HepG2 (cell line): Measurements from ENCODE around the gene IL17C. TPM values are rescaled to one million over a fixed set of nuclear protein-coding genes. Genes with fewer than 3 reads are reported as not detected.

Experiments used
- ASH2L ChIP-seq: fragments of 300-600, 200-600 bp; sonication (generic); IDR thresholded peaks from 2 replicates; pipeline ENCODE4 v1.7.0; 2017; ENCODE audit warnings: low read depth, mild to moderate bottlenecking, moderate library complexity, mixed read lengths, low read length; ENCODE audit not compliant: insufficient read length
- CREB1 ChIP-seq, 2 experiments: fragments of 450-650 bp in 1 of 2; IDR thresholded peaks; 2 replicates each; pipeline ENCODE4 v1.6.1; 2016 to 2017; ENCODE audit warnings: control low read depth in 1 of 2, mild to moderate bottlenecking in 1 of 2, missing compliant biosample characterization in 1 of 2, missing genetic modification characterization in 1 of 2
- EEA1 ChIP-seq: sonication (generic); formaldehyde crosslinking; IDR thresholded peaks from 2 replicates; pipeline ENCODE4 v1.5.1; 2020; ENCODE audit warnings: mild to moderate bottlenecking, missing genetic modification reagents, borderline replicate concordance
- HOXA3 ChIP-seq: sonication (generic); formaldehyde crosslinking; IDR thresholded peaks from 2 replicates; pipeline ENCODE4 v1.5.0; 2020; ENCODE audit warnings: missing genetic modification reagents
- MIER2 ChIP-seq: IDR thresholded peaks from 2 replicates; pipeline ENCODE4 v1.6.1; 2016; ENCODE audit warnings: missing biosample characterization, missing genetic modification reagents
- NFE2L2 ChIP-seq: fragments of 150-350 bp; IDR thresholded peaks from 2 replicates; pipeline ENCODE4 v1.6.1; 2014; ENCODE audit warnings: low read length
- NFRKB ChIP-seq: fragments of 450-650 bp; IDR thresholded peaks from 2 replicates; pipeline ENCODE4 v1.6.1; 2017
- NPAS2 ChIP-seq: sonication (generic); formaldehyde crosslinking; IDR thresholded peaks from 2 replicates; pipeline ENCODE4 v1.8.0; 2022; ENCODE audit warnings: mild to moderate bottlenecking, missing genetic modification reagents, borderline replicate concordance
- NRL ChIP-seq: sonication (generic); formaldehyde crosslinking; IDR thresholded peaks from 2 replicates; pipeline ENCODE4 v1.5.0; 2020; ENCODE audit warnings: missing genetic modification reagents, mild to moderate bottlenecking, moderate library complexity, borderline replicate concordance
- SOX6 ChIP-seq, 2 experiments: fragments of 450-650 bp in 1 of 2; sonication (generic) in 1 of 2; formaldehyde crosslinking in 1 of 2; IDR thresholded peaks; 2 replicates each; pipeline versions ENCODE4 v1.4.0 to v1.6.1; 2017 to 2020; ENCODE audit warnings: antibody characterized with exemption in 1 of 2, mild to moderate bottlenecking in 1 of 2, missing genetic modification reagents in 1 of 2
- TAF1 ChIP-seq: sonication (generic); formaldehyde crosslinking; IDR thresholded peaks from 2 replicates; pipeline ENCODE4 v1.4.0; 2020; ENCODE audit warnings: missing genetic modification reagents
- TAF15 ChIP-seq: fragments of 200-400 bp; formaldehyde crosslinking; IDR thresholded peaks from one replicate; pipeline ENCODE4 v1.6.1; 2018; ENCODE audit warnings: mild to moderate bottlenecking, low read depth, low read length; ENCODE audit not compliant: poor library complexity, severe bottlenecking
- ZIK1 ChIP-seq: sonication (generic); formaldehyde crosslinking; IDR thresholded peaks from 2 replicates; pipeline ENCODE4 v1.5.0; 2020; ENCODE audit warnings: mild to moderate bottlenecking, low read depth, missing genetic modification reagents, borderline replicate concordance
- ZNF121 ChIP-seq: sonication (generic); formaldehyde crosslinking; IDR thresholded peaks from 2 replicates; pipeline ENCODE4 v1.5.0; 2020; ENCODE audit warnings: mild to moderate bottlenecking, missing genetic modification reagents
- ZNF124 ChIP-seq: sonication (generic); formaldehyde crosslinking; IDR thresholded peaks from 2 replicates; pipeline ENCODE4 v1.4.0; 2020; ENCODE audit warnings: missing genetic modification reagents
- ZNF160 ChIP-seq: sonication (generic); formaldehyde crosslinking; IDR thresholded peaks from 2 replicates; pipeline ENCODE4 v1.8.0; 2022; ENCODE audit warnings: mild to moderate bottlenecking, inconsistent platforms, missing genetic modification reagents
- ZNF253 ChIP-seq: sonication (generic); formaldehyde crosslinking; IDR thresholded peaks from 2 replicates; pipeline ENCODE4 v1.8.0; 2022; ENCODE audit warnings: mild to moderate bottlenecking, missing genetic modification reagents, borderline replicate concordance
- ZNF557 ChIP-seq: sonication (generic); formaldehyde crosslinking; IDR thresholded peaks from 2 replicates; pipeline ENCODE4 v1.4.0; 2020; ENCODE audit warnings: missing genetic modification reagents
- ZNF563 ChIP-seq: sonication (generic); formaldehyde crosslinking; IDR thresholded peaks from 2 replicates; pipeline ENCODE4 v1.8.0; 2022; ENCODE audit warnings: mild to moderate bottlenecking, moderate library complexity, missing genetic modification reagents
- ZNF709 ChIP-seq: sonication (generic); formaldehyde crosslinking; IDR thresholded peaks from 2 replicates; pipeline ENCODE4 v1.5.0; 2020; ENCODE audit warnings: mild to moderate bottlenecking, missing genetic modification reagents
- ZNF782 ChIP-seq: sonication (generic); formaldehyde crosslinking; IDR thresholded peaks from 2 replicates; pipeline ENCODE4 v1.4.0; 2020; ENCODE audit warnings: missing genetic modification reagents, mild to moderate bottlenecking, borderline replicate concordance
- ZSCAN12 ChIP-seq: sonication (generic); formaldehyde crosslinking; IDR thresholded peaks from 2 replicates; pipeline ENCODE4 v1.9.0; 2021; ENCODE audit warnings: mild to moderate bottlenecking, missing genetic modification reagents
- ZSCAN22 ChIP-seq: sonication (generic); formaldehyde crosslinking; IDR thresholded peaks from 2 replicates; pipeline ENCODE4 v1.4.0; 2020; ENCODE audit warnings: mild to moderate bottlenecking, missing genetic modification reagents
- polyA plus RNA-seq, 8 experiments: library from polyadenylated mRNA; depleted of rRNA in 3 of 8; stranded (reverse) in 7 of 8; unstranded in 1 of 8; fragments of >200 nt; fragmentation: Illumina TruSeq in 4 of 8; extraction: Trizol in 4 of 8; gene quantifications; 2 replicates each; pipeline versions ENCODE4 v1.2.1 to v1.2.3, GENCODE V29; 2011 to 2016; ENCODE audit warnings: low read depth in 4 of 8, missing spikeins in 1 of 8, mixed read lengths in 1 of 8; ENCODE audit not compliant: insufficient read depth in 1 of 8
- total RNA-seq, 5 experiments: library from RNA; depleted of rRNA; stranded (reverse); fragments of >200 nt; fragmentation: Illumina TruSeq; extraction: Trizol; gene quantifications; 2 replicates each; pipeline ENCODE4 v1.2.3, GENCODE V29; 2016; ENCODE audit warnings: low read depth in 1 of 5
- TF ChIP-seq, protein P1 (sequence below): sonication (generic); formaldehyde crosslinking; IDR thresholded peaks from 2 replicates; pipeline ENCODE4 v1.4.0; 2020; ENCODE audit warnings: missing genetic modification reagents
- TF ChIP-seq, protein P2 (sequence below): sonication (generic); formaldehyde crosslinking; IDR thresholded peaks from 2 replicates; pipeline ENCODE4 v1.4.0; 2020; ENCODE audit warnings: missing genetic modification reagents, mild to moderate bottlenecking, borderline replicate concordance

Gene IL17C
- total and polyA plus RNA-seq, 2 of the 13 experiments (the other 11 are each of a cell fraction or from before 2014, with no cell fraction given): not detected

DNA sequence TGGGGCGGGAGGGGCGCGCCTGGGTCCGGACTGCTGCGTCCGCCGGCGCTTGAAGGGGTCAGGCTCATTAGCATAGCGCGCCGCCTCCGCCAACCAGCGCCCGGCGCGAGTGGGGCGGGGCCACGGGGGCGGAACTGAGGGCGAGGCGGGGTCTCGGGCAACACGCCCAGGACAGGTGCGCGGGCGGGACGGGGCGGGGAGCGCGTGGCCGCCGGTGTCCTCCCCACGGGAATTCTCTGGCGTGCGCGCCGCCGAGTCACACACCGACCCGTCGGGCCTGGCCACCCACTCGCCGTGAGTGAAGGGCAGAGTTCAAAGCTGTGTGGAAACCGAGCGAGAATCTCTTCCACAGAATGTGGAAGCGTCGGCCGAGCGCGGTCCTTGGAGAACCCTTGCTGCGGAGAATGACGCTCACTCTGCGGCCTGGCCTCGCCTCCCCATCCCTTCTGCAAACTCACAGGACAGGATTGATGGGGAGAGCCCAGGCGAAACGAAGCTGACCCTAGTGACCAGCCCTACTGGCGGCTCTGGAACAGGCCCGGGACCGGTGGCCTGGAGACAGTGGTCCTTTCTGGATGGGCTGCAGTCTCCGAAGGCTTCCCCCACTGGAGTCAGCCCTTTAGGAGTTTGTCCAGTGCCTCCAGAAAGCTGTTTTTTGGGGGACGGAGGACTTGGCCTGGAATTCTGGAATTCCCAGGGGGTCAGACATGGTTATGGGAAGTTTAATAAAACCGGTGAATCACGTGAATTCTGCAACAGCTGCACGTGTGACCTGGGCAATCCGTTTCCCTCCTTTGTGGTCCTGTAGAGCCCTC is 48.3 kb downstream of the IL17C start, which contains the start of gene SNAI3 (continued):
- TF ChIP-seq ZIK1 (CRISPR knock-in tag) (no peak; the same call in 1 of the 2 replicates), TAF15 (no peak), NRL (CRISPR knock-in tag) (peak; percentile 57; the same call in 1 of the 2 replicates), ZNF124 (CRISPR knock-in tag) (peak; percentile 40; the same call in 1 of the 2 replicates), CREB1 (IDR thresholded peaks at IDR 0.05) (no peak), CREB1 (CRISPR knock-in tag; IDR thresholded peaks at IDR 0.05) (no peak), EEA1 (CRISPR knock-in tag) (no peak), ZNF782 (CRISPR knock-in tag) (peak; percentile 71), TAF1 (no peak), MIER2 (0 out of 2 replicates have a peak, but pooled peaks have one; percentile 20), NFE2L2 (no peak), ZNF709 (CRISPR knock-in tag) (peak; percentile 53; the same call in 1 of the 2 replicates), ZNF160 (CRISPR knock-in tag) (no peak), ZSCAN12 (CRISPR knock-in tag) (0 out of 2 replicates have a peak, but pooled peaks have one; percentile 31), ASH2L (no peak), HOXA3 (CRISPR knock-in tag) (peak; percentile 74), ZNF557 (CRISPR knock-in tag) (peak; percentile 35; the same call in 1 of the 2 replicates), ZNF121 (CRISPR knock-in tag) (0 out of 2 replicates have a peak, but pooled peaks have one; percentile 31), ZNF253 (CRISPR knock-in tag) (peak; percentile 71), ZSCAN22 (CRISPR knock-in tag) (peak; percentile 15; the same call in 1 of the 2 replicates), SOX6 (IDR thresholded peaks at IDR 0.05) (no peak), SOX6 (CRISPR knock-in tag; IDR thresholded peaks at IDR 0.05) (peak; percentile 66; the same call in 1 of the 2 replicates), NFRKB (no peak), ZNF563 (peak; percentile 83; the same call in 1 of the 2 replicates), NPAS2 (CRISPR knock-in tag) (no peak)
- TF ChIP-seq, protein P1, sequence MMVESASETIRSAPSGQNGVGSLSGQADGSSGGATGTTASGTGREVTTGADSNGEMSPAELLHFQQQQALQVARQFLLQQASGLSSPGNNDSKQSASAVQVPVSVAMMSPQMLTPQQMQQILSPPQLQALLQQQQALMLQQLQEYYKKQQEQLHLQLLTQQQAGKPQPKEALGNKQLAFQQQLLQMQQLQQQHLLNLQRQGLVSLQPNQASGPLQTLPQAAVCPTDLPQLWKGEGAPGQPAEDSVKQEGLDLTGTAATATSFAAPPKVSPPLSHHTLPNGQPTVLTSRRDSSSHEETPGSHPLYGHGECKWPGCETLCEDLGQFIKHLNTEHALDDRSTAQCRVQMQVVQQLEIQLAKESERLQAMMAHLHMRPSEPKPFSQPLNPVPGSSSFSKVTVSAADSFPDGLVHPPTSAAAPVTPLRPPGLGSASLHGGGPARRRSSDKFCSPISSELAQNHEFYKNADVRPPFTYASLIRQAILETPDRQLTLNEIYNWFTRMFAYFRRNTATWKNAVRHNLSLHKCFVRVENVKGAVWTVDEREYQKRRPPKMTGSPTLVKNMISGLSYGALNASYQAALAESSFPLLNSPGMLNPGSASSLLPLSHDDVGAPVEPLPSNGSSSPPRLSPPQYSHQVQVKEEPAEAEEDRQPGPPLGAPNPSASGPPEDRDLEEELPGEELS (CRISPR knock-in tag): 0 out of 2 replicates have a peak, but pooled peaks have one; percentile 38
- TF ChIP-seq, protein P2, sequence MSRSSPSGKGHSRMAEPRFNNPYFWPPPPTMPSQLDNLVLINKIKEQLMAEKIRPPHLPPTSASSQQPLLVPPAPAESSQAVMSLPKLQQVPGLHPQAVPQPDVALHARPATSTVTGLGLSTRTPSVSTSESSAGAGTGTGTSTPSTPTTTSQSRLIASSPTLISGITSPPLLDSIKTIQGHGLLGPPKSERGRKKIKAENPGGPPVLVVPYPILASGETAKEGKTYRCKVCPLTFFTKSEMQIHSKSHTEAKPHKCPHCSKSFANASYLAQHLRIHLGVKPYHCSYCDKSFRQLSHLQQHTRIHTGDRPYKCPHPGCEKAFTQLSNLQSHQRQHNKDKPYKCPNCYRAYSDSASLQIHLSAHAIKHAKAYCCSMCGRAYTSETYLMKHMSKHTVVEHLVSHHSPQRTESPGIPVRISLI (CRISPR knock-in tag): no peak
